Mammary epithelial cell (primary cell): ENCODE results near the gene FBXW4.

ENCODE experiments used
- CTCF ChIP-seq, 2 donors: IDR thresholded peaks in 1 of 2; conservative IDR thresholded peaks in 1 of 2; 2 replicates each; pipeline ENCODE4 v1.5.1; 2011 to 2012; ENCODE audit warnings: inconsistent platforms in 2 of 2, low read length in 2 of 2, mild to moderate bottlenecking in 2 of 2, control low read depth in 1 of 2, low read depth in 1 of 2; ENCODE audit not compliant: insufficient read depth in 1 of 2; ENCODE audit errors: extremely low read depth in 1 of 2
- EZH2 ChIP-seq: IDR thresholded peaks from 2 replicates; pipeline ENCODE4 v1.6.1; 2012; ENCODE audit warnings: low read length, inconsistent platforms, borderline replicate concordance

GRCh38 chr10:101647255-101647654, 47.7 kb downstream of the FBXW4 start:
- TF ChIP-seq CTCF (conservative IDR thresholded peaks at IDR 0.05 in 1 of 2, IDR thresholded peaks at IDR 0.05 in 1 of 2; ENCODE audit: extremely low read depth in 1 of 2, insufficient read depth in 1 of 2, low read depth in 1 of 2, low read length in 2 of 2) (no peak), EZH2 (no peak)
